ENCODE data around the gene CDYL2.
"Not testable (repeated sequence)": the region's sequence is repeated elsewhere in the genome, so short reads cannot be mapped to it uniquely, and the experiment has no call there.

The CDYL2 gene

DNA sequence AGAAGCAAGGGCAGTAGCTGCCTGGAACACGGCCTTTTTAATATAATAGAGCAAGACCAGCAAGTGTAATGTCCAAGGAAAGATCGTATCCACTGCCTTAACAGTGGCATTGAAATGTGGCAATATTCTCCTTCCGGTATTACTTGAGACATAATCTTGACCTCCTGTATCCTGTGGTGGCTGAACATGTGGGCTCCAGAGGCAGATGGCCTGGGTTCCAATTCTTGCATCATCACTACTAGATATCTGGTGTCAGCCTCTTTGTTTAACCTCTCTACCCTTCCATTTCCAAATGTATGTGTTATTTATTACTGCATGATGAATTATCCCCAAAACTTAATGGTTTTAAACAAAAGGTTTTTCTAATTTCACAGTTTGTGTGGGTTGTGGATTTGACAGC lies 3.5 kb upstream of the CDYL2 start:
- no peak for DNase-seq (ENCODE audit: low read depth in 2 of 2, low spot score in 1 of 2)

DNA sequence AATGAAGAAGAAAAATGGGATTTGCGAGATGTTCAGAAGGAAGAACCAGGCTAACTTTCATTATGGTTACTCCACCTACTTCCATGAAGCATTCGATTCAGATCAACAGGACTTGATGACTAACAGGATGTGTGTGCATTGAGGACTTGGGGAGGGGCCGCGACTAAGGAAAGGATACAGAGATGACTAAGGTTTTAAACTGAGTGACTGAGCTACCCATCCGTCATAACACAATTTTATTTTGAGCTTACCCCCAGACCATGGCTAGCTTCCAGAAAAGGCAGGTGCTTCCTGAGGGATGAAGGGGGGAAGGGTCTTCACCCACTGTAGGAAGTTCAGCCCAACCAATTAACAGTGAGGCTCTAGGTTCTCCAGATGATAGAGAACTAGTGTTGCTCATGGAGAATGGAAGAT lies 2.5 kb upstream of the CDYL2 start:
- no peak for DNase-seq (ENCODE audit: low read depth in 2 of 2, low spot score in 1 of 2)

DNA sequence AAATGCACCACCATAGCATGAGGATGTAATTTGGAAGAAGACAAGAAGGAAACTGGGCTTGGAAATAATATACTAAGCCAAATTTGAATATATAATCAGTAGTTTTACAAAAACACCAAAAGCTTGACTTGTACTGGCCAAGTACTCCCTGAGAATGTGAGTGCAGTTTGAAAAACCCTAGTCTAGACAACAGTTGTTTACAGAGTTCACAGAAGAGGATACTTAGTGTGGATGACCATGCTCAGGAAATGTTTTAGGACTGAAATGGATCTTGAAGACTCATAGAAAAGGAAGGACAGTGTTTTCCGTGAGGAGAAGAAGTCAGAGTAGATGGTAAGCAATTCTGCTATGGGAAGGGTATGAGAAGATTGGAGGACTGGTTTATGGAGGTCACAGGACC lies 1.9 kb upstream of the CDYL2 start:
- no peak for DNase-seq (ENCODE audit: low read depth in 2 of 2, low spot score in 1 of 2)

DNA sequence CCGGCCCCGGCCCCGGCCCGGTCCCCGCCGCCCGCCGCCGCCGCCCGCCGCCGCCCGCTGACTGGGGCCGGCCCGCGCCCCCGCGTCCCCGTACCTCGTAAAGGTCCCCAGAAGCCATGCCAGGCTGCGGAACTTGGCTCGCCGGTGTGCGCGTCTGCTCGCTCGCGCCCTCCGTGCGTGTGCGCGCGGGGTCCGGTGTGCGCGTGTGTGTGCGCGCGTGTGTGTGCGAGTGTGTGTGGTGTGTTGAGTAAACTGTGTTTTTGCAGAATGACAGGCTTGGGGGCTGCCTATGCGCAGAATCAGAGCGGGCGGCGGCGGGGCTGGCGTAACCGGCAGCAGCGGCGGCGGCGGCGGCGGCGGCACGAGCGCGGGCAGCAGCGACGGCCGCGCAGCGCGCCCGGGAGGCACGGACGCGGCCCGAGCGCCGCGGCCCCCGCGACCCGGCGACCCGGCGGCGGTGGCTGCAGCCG lies 307 bp downstream of the CDYL2 start:
- DNase-seq (ENCODE audit: low read depth in 2 of 2, low spot score in 1 of 2), result no peak

DNA sequence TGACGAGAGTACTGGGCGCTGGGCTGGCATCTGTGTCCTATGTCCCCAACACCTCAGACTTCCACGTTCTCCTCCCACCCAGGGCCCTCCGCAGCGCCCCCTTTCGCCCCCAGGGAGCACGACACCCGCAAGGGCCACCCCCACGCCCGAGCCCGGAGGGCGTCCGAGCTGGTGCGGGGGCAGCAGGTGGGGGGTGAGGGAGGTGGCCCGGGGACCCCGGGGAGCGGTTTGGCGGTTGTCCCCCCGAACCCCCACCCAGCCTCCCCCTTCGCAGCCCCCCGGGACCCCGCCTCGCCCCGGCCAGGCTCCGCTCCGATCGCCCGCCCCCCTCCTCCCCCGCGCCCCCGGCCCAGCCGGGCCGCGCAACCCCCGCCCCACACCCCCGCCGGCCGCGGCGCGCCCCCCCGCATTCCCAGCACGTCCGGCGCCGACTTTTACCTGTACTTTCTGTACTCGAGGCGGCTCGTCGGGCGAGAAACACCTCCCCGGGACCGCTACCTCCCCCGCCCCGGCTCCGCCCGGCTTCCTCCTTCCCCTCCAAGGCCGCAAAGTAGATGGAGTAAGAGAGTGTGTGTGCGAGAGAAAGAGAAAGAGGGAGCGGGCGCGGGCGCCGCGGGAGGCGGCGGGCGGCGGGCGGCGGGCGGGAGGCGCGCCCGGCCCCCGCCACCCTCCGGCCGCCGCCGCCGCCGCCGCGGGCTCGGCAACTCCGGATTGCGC lies 901 bp downstream of the CDYL2 start:
- no peak for DNase-seq (ENCODE audit: low read depth in 2 of 2, low spot score in 1 of 2)

DNA sequence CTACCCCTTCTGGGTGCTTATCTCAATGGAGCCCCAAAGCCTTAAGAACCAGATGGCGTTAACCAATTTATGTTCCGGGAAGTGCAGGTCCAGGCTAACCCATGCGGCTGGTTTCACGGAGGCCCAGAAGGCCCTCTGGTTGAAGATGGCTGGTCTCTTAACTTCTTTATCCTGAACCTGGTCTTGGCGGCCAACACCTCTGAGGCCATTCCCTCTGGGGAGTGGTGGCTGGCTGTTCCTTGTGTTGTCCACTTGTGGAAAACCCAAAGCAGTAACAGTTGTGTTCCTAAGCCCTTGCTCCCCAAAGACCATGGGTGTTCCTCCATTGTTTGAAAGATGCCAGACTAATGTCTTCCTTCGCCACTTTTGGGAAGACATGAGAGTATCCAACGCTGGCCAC lies 1.5 kb downstream of the CDYL2 start:
- no peak for DNase-seq (ENCODE audit: low read depth in 2 of 2, low spot score in 1 of 2)

DNA sequence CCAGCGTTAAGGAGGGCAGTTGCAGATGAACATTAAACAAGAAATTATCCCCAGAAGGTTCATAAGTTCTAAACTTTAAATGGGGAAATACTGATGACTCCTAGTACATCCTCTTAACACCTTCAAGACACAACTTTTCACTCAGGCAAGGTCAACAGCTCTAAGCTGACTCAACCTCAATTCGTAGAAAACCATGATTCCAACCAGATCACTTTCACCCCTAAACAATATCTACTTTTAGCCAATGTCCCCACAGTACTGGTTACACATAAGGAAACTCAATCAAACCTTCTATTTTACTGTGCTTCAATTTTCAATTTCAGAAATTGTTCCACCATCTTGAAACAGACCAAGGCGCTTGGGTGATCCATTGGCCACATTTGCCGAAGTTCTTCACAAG lies 2.3 kb downstream of the CDYL2 start:
- DNase-seq (ENCODE audit: low read depth in 2 of 2, low spot score in 1 of 2), result no peak

DNA sequence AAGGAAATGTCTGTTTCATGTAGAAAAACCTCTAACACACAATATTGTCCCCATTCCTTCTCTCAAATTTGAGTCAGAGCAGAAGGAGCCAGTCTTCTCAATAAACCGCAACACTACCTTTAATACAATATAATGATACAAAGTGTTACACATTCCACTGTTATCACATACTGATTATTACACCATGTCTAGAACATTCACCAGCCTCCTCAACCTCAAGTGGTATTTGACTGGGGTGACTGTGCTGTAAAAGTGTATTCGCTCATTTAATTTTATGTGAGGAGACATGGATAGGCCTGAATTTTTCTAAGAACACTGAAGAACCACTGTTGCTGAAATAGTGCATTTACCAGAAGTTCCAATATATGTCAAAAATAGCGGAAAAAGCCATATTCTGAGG lies 10.3 kb downstream of the CDYL2 start:
- DNase-seq (ENCODE audit: low read depth in 2 of 2, low spot score in 1 of 2), result no peak

DNA sequence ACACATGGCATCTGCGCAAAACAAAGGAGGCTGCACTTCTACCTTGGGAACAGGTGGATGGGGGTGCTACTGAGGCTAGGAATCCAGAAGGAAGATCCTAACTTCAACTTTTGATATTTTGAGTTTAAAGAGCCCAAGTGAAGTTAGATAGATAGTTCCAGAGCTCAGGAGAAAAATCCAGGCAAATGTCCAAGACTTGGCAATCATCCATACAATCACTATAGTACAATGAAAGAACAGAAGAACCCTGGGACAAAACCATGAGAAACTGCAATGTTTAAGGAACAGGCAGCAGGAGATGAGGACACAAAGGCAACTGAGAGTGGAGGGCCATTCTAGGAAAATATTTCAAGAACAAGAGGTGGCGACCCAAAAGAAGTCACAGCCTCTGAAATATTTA lies 12.4 kb downstream of the CDYL2 start:
- no peak for DNase-seq (ENCODE audit: low read depth in 2 of 2, low spot score in 1 of 2)

DNA sequence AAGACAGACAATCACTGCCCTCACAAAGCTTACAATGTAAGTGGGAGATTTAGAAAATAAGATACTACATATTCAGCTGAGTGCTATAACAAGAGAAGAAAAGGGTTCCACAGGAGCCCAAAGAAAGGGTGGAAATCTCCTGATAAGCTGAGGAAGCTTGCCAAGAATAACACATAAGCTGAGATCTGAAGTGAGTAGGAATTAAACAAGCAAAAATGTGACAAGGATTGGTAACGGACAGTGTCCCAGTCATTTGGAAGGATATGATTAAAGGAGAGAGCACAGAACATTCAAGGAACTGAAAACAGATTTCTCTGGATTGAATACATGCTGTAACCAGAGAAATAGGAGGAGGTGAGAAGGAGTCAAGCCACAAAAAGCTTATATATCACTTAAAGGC lies 13.0 kb downstream of the CDYL2 start:
- DNase-seq (ENCODE audit: low read depth in 2 of 2, low spot score in 1 of 2), result no peak

DNA sequence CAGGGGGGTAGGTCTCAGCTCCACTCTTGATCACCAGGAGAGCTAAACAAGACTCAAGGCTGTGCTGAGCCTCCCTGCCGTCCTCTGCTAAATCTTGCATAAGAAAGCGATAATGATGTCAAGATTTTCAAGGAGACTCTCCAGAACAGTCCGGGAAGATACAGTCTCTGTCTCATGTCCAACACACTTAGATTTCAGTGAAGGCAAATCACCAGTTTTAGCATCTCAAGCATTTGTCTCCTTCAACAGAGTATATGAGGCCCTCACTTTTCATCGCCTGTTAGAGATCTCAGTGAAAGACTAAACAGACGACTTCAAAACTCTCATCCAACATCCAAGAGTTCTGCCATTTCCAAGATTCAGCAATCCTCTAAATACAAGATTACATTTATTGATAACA lies 13.6 kb downstream of the CDYL2 start:
- DNase-seq (ENCODE audit: low read depth in 2 of 2, low spot score in 1 of 2), result no peak

DNA sequence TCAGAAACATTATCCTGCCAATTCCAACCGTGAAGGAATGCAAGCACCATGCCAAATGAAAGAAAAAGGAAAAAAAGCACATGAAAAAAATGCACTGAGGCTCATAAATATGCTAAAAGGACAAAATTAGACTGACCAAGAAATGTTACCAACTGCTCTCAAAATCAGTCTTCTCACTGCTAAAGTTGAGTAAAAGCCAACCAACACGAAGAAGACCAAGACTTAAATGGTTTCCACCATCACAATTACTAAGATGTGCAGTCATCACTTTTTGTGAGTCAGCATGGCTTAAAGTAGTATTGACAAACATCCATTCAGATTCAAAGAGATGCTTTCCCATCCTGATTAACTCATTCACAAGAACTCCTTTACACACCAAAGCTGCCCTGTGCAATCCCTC lies 16.4 kb downstream of the CDYL2 start:
- DNase-seq (ENCODE audit: low read depth in 2 of 2, low spot score in 1 of 2), result no peak

DNA sequence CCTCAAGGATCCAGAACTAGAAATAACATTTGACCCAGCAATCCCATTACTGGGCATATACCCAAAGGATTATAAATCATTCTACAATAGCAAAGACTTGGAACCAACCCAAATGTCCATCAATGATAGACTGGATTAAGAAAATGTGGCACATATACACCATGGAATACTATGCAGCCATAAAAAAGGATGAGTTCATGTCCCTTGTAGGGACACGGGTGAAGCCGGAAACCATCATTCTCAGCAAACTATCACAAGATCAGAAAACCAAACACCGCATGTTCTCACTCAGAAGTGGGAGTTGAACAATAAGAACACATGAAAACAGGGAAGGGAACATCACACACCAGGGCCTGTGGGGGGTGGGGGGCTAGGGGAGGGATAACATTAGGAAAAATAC lies 17.8 kb downstream of the CDYL2 start:
- not testable (repeated sequence) for DNase-seq (ENCODE audit: low read depth in 2 of 2, low spot score in 1 of 2)

DNA sequence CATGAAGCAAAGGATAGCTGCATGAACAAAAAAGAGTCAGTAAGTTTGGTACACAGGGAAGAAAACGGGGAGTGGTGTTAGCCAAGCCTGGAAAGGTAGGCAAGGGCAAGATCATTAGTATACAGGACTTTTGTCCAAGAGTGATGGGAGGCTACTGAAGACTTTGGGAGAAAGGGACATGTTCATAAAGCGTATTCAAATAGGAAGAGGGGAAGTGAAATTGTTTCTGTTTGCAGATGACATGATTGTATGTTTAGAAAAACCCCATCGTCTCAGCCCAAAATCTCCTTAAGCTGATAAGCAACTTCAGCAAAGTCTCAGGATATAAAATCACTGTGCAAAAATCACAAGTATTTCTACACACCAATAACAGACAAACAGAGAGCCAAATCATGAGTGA lies 19.4 kb downstream of the CDYL2 start:
- no peak for DNase-seq (ENCODE audit: low read depth in 2 of 2, low spot score in 1 of 2)

DNA sequence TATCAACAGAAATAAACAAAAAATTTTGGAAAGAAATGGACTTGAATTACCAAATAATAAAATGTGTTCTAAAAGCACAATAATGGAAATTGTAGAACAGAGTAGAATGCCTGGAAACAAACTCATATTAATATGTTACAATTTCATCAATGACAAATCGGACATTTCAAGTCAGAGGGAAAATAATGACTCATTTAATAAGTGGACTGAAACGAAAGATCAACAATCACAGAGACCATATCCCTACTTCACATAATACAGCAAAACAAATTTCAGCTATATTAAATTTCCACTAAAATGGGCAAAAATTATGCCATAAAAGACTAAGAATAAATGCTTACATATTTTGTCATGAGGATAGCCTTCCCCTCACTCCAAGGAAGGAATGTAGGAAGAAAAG lies 25.7 kb downstream of the CDYL2 start:
- DNase-seq (ENCODE audit: low read depth in 2 of 2, low spot score in 1 of 2), result no peak

DNA sequence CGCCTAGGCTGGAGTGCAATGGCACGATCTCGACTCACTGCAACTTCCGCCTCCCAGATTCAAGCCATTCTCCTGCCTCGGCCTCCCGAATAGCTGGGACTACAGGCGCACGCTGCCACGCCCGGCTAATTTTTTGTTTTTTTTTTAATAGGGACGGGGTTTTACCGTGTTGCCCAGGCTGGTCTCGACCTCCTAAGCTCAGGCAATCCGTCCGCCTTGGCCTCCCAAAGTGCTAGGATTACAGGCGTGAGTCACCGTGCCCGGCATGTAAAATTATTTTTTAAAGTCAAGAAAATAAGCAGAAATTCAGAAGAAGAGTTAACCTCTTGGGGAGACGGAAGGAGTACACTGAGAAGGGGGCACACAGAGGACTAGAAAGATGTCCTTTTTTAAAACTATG lies 27.5 kb downstream of the CDYL2 start:
- no peak for DNase-seq (ENCODE audit: low read depth in 2 of 2, low spot score in 1 of 2)

DNA sequence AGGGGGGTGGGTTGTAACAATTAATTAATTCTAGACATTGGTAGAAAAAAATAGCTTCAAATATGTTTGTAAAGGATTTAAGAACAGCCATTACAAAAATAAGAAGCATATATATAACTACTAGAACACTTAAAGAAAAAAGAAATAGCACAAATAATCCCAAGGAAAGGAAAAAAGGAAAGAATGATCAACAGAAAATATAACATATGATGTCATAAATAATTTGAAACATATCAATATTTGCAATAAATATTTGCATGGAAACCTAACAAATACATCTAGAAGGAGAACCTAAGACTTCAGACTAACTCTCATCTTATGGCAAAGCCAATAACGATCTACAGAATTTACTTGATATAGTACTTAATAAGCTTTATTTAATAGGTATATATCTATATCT lies 28.9 kb downstream of the CDYL2 start:
- no peak for DNase-seq (ENCODE audit: low read depth in 2 of 2, low spot score in 1 of 2)

DNA sequence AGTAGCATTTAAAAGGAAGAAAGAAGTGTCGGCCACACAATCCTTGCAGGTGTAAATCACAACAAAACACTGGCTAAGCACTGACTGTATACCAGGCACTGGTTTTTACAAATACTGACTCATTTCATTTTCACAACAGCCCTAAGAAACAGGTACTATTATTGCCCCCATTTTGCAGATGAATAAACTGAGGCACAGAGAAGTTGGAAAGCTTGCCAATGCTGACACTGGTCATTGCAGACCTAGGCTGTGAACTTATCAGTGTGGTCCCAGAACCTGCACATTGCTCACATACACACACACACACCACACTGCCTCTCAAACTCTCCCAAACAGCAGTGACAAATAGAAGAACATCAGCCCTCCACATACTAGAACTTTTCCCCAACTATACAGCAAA lies 37.6 kb downstream of the CDYL2 start:
- no peak for DNase-seq (ENCODE audit: low read depth in 2 of 2, low spot score in 1 of 2)

DNA sequence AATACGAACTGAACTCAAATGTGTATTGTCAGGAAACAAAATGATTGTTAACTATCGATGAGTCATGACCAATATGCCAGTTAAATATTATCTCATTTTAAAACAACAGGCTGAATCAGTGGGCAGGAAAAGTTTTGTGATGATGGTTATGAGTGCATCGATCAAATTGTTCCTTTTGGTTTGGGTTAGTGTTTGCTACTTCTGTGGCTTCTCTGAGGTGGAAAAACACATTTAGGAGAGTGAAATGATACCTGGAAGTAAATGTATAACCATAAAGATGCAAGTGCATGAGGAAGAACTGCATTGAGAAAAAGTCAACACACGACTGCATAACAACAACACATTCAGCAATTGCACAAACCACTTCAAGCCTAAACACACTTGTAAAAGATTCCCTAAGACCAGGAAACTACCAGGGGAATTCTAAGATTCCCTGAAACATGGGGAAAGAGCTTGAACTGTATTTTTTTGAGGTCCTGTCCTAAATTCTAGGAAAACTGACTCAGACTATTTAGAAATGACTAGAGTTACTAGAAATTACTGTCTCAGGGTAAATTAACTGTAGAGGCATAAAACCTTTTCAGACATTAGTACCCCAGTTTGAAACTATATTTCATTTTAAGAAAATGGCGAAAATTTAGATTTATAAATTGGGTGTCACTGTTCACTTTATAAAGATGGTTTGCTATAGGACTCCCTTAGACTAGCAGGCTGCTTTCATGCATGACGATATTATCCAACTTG lies 44.8 kb downstream of the CDYL2 start:
- no peak for DNase-seq (ENCODE audit: low read depth in 2 of 2, low spot score in 1 of 2)

DNA sequence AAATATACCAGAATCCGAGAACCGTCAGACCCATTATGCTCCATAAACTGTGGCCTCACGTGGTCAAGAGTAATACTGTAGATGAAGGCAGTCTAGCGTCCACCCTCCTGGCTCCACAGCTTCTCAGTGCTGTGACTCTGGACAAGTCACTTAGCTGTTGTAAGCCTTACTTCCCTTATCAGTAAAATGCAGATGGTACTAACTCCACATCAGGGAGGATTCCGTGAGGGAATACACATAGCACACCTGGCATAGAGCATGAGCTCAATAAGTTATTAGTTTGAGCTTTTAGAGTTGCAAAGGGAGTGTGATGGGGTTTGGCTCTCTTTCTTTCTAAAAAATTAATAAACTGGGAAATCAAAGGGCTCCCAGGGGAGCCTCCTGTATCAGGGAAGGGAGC lies 49.9 kb downstream of the CDYL2 start:
- DNase-seq (ENCODE audit: low read depth in 2 of 2, low spot score in 1 of 2), result no peak

DNA sequence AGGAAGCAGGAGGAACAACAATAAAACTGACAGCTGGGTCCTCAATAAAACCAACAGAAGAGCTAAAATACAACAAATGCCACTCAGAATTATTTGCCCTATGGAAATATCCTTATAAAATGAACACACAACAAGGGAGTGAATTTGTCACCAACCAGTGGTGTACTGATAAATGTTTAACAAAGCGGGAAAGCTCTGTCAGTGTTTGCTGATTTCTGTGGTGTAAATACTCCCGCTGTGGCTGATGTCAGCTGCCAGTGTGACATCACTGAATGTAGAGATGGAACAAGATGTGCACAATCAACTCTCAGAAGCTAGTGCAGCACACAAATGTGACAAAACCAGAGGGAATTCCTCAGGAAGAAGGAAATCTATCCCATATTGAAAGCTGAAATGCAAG lies 51.9 kb downstream of the CDYL2 start:
- no peak for DNase-seq (ENCODE audit: low read depth in 2 of 2, low spot score in 1 of 2)

DNA sequence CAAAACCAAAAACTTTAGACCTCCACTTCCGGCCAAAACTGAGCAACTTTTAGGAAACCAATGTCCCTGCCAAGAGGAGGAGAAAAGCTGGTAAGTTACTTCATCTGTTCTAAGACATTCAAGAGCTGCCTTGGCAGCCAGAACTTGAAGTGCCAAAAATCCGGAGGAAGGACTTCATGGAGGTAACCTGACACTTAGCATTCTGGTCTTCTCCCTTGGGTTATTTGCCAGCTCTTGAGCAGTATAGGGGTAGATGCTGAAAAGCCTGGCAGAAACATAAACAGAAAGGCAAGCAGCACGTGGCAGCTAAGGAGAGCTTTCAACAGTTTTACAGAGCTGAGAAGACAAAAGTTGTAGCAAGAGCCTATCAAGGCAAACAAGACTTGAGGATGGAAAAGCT lies 53.2 kb downstream of the CDYL2 start:
- no peak for DNase-seq (ENCODE audit: low read depth in 2 of 2, low spot score in 1 of 2)

DNA sequence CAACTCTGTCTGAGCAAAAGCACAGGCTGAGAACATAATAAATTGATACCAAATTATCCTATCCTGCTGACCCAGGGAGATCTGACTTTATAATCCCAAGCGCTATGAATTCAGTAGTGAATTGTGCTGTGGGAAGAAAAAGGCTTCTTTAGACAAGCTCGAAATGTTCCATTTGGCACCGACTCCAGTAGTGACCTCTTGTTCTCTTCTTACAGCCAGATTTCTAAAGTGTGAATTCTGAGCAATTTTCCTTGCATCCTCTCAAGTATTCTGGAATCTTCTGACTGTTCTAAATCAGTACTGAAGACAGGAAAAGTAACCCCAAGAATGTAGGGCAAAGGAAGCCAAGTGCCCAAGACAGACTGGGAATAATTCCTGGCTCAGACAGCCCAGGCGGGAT lies 58.2 kb downstream of the CDYL2 start:
- DNase-seq (ENCODE audit: low read depth in 2 of 2, low spot score in 1 of 2), result no peak

Data from stimulated activated CD8-positive, alpha-beta memory T cell treated with anti-CD3 and anti-CD28 coated beads, Interleukin-4, amount 100 ng/mL, for 1 hour (primary cell).